Heart left ventricle (tissue), 16 donors: ENCODE results near the gene TULP4. TPM values are rescaled to one million over a fixed set of nuclear protein-coding genes. Genes with fewer than 3 reads are reported as not detected.
"Not testable (repeated sequence)": the region's sequence is repeated elsewhere in the genome, so short reads cannot be mapped to it uniquely, and the experiment has no call there.

Source experiments
- ATAC-seq, 4 donors: fragments of 200-7000 bp; cut with Tn5 transposase; one replicate each; pipeline ENCODE4 v1.9.1; 2020 to 2022; ENCODE audit warnings: moderate library complexity in 4 of 4, mild to moderate bottlenecking in 3 of 4, moderate number of reproducible peaks in 1 of 4
- DNase-seq, 5 donors: peaks; one replicate each; pipeline ENCODE4 v3.0.0-alpha.2; 2020
- H3K27ac ChIP-seq, 12 donors: fragments of 200-600 bp; sonication (generic) in 4 of 12; one replicate each; pipeline versions ENCODE4 v1.5.0 to v1.8.0; 2016 to 2022; ENCODE audit warnings: mild to moderate bottlenecking in 2 of 12
- H3K27me3 ChIP-seq, 9 donors: fragments of 200-600 bp; sonication (generic) in 2 of 9; one replicate each; pipeline versions ENCODE4 v1.5.1 to v1.8.0; 2016 to 2022; ENCODE audit warnings: mild to moderate bottlenecking in 3 of 9
- H3K36me3 ChIP-seq, 9 donors: fragments of 200-600 bp; sonication (generic) in 2 of 9; one replicate each; pipeline versions ENCODE4 v1.5.0 to v1.8.0; 2018 to 2022; ENCODE audit warnings: mild to moderate bottlenecking in 2 of 9
- H3K4me1 ChIP-seq, 12 donors: fragments of 200-600 bp; sonication (generic) in 4 of 12; one replicate each; pipeline versions ENCODE4 v1.5.0 to v1.8.0; 2016 to 2022; ENCODE audit warnings: mild to moderate bottlenecking in 3 of 12
- H3K4me3 ChIP-seq, 12 donors: fragments of 200-600 bp; sonication (generic) in 4 of 12; one replicate each; pipeline versions ENCODE4 v1.5.0 to v1.8.0; 2017 to 2022; ENCODE audit warnings: mild to moderate bottlenecking in 9 of 12, moderate library complexity in 4 of 12
- H3K9me3 ChIP-seq, 12 donors: fragments of 200-600 bp; sonication (generic) in 4 of 12; one replicate each; pipeline versions ENCODE4 v1.5.0 to v1.8.0; 2016 to 2022; ENCODE audit warnings: mild to moderate bottlenecking in 1 of 12
- POLR2A ChIP-seq, 2 donors: fragments of 450-650 bp; IDR thresholded peaks; one replicate each; pipeline ENCODE4 v1.6.1; 2017; ENCODE audit warnings: antibody characterized with exemption in 2 of 2, mild to moderate bottlenecking in 2 of 2, moderate library complexity in 2 of 2
- WGBS, 4 donors: extraction: QIAGEN DNeasy Blood & Tissue Kit in 2 of 4; methylation state at CpG; one replicate each; pipeline versions ENCODE4 v1.1.5 to v1.1.7; 2013 to 2018; 5-methylcytosine and 5-hydroxymethylcytosine counted together
- intact Hi-C, 10 donors: fragments of 100-400 bp; cut with DNase I; formaldehyde crosslinking; loops; one replicate each; pipeline versions ENCODE4 v1.11.1 to v1.14.2; 2022
- polyA plus RNA-seq, 2 donors: library from polyadenylated mRNA; stranded (reverse); fragments of 200-250 nt; gene quantifications; one replicate each; pipeline ENCODE4 v1.2.3, GENCODE V29; 2013
- total RNA-seq, 9 donors: library from RNA; depleted of rRNA in 2 of 9; stranded (reverse); fragments of >200 nt in 2 of 9; fragmentation: NEBNext Ultra II Directional in 3 of 9; extraction: Animal tissue kit (Norgen Biotek cat#: 25700) in 3 of 9; gene quantifications; one replicate each; pipeline versions ENCODE4 v1.1.0 to v1.2.4, GENCODE V29; 2016 to 2023
- TF ChIP-seq, protein P1 (sequence below), 12 donors: fragments of 200-600 bp; sonication (generic) in 4 of 12; IDR thresholded peaks; one replicate each; pipeline versions ENCODE4 v1.5.0 to v1.8.0; 2018 to 2022; ENCODE audit warnings: antibody characterized with exemption in 12 of 12, mild to moderate bottlenecking in 5 of 12
- donor health status: ischemic (EF 13 %, LVEDD 7.1; RV severe dilation, severe dysfunction).
- donor health status: healthy with polysubstance abuse.
- donor health status: DM: no; HTN: yes; CAD: no.
- donor health status: DM: no; HTN: no; CAD: no.
- donor health status: ischemic (EF 25% LVEDD 6.9; RV normal size, moderate dysfunction).
- donor health status: ischemic (EF 25% LVEDD 5.7; RV mildly dilated, moderate dysfunction).
- donor health status: healthy.
- donor health status: DM: yes; HTN: yes; CAD: no.
- donor health status: ischemic (EF 35%, LVEDD 5.7; RV mildly dilated, moderate dysfunction).
- donor health status: nonischemic (EF 11% LVEDD 7.7; RV severe dilation, severe dysfunction).
- donor health status: DM: yes; HTN: yes; CAD: no.
- donor health status: PGD.
- donor health status: ischemic (EF 29% LVEDD 5.4; RV normal size, mild dysfunction).
- donor health status: nonischemic (EF 23%, LVEDD 6.1; RV moderate dilation, normal function).

The TULP4 gene
- total and polyA plus RNA-seq, 11 donors, result 9.6 to 134 (median 93.0) TPM

DNA sequence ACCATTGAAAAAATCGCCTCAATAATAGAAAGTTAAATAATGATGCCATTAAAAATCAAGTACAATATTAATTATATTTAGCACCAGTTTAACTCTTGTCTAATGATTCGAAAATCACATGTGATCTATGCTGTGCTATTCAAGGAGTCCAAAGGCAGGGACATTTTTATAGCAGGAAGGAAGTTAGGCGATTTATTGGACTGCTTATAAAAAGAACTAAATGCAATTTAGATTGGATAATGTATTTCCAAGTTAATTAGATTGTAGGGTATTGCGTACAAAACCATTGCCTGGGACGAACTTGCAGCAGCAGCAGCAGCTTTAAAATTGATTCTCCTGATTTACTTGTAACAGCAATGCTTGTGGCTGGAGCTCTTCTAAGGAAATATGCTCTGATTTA is 160.2 kb downstream of the TULP4 start:
- WGBS, 4 donors, result 59 to 74% (median 61%) methylated on average over 5 of the region's 5 CpGs
- Histone ChIP-seq H3K4me3 (no peak overlapping the region), H3K4me1 (peaks cover 0 to 4% (median 0%) of the 10 kb centered on the region in 12 donors), H3K27ac (no peak overlapping the region), H3K36me3 (peaks cover 0 to 20% (median 0%) of the 10 kb centered on the region in 9 donors), H3K27me3 (no peaks in the 10 kb centered on the region), H3K9me3 (no peaks in the 10 kb centered on the region)
- TF ChIP-seq, protein P1, sequence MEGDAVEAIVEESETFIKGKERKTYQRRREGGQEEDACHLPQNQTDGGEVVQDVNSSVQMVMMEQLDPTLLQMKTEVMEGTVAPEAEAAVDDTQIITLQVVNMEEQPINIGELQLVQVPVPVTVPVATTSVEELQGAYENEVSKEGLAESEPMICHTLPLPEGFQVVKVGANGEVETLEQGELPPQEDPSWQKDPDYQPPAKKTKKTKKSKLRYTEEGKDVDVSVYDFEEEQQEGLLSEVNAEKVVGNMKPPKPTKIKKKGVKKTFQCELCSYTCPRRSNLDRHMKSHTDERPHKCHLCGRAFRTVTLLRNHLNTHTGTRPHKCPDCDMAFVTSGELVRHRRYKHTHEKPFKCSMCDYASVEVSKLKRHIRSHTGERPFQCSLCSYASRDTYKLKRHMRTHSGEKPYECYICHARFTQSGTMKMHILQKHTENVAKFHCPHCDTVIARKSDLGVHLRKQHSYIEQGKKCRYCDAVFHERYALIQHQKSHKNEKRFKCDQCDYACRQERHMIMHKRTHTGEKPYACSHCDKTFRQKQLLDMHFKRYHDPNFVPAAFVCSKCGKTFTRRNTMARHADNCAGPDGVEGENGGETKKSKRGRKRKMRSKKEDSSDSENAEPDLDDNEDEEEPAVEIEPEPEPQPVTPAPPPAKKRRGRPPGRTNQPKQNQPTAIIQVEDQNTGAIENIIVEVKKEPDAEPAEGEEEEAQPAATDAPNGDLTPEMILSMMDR (IDR thresholded peaks at IDR 0.05), result no peak
- TF ChIP-seq POLR2A (IDR thresholded peaks at IDR 0.05), result no peak
- DNase-seq, result no peak
- no peak for ATAC-seq
- intact Hi-C loops, result no loop called here

DNA sequence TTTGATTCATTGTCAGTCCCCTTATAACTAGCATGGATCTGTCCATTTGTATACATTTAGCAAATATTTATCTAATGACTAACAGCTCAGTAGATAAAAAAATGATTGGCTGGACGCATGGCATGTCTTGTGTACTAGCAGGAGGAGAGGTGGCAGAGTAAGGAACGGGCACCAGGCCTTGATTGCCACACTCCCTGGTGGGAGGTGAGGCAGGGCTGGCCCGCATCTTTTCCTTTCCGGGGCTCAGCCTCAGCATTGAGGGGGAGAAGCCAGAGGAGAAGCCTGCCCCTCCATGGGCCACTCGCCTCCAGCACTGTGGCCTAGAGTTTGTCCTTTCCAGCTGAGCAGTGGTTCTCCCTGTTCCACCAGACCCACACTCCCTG is 162.7 kb downstream of the TULP4 start:
- ATAC-seq (peak in 2 of 4 donors; percentile 30 to 32), DNase-seq (no peak)
- Histone ChIP-seq H3K9me3 (peaks cover 0 to 3% (median 0%) of the 10 kb centered on the region in 12 donors), H3K4me1 (peaks cover 0 to 4% (median 0%) of the 10 kb centered on the region in 12 donors), H3K36me3 (peaks cover 0 to 18% (median 5%) of the 10 kb centered on the region in 9 donors), H3K27ac (peak overlapping the region in 5 of 12 donors; percentile 3 to 56 (median 28)), H3K27me3 (no peaks in the 10 kb centered on the region), H3K4me3 (no peak overlapping the region)
- no peak for TF ChIP-seq POLR2A (IDR thresholded peaks at IDR 0.05)
- TF ChIP-seq, protein P1 (IDR thresholded peaks at IDR 0.05), result no peak
- intact Hi-C loops, result no loop called here
- whole genome bisulfite sequencing, 4 donors, result 83 to 93% (median 86%) methylated on average over 5 of the region's 5 CpGs

DNA sequence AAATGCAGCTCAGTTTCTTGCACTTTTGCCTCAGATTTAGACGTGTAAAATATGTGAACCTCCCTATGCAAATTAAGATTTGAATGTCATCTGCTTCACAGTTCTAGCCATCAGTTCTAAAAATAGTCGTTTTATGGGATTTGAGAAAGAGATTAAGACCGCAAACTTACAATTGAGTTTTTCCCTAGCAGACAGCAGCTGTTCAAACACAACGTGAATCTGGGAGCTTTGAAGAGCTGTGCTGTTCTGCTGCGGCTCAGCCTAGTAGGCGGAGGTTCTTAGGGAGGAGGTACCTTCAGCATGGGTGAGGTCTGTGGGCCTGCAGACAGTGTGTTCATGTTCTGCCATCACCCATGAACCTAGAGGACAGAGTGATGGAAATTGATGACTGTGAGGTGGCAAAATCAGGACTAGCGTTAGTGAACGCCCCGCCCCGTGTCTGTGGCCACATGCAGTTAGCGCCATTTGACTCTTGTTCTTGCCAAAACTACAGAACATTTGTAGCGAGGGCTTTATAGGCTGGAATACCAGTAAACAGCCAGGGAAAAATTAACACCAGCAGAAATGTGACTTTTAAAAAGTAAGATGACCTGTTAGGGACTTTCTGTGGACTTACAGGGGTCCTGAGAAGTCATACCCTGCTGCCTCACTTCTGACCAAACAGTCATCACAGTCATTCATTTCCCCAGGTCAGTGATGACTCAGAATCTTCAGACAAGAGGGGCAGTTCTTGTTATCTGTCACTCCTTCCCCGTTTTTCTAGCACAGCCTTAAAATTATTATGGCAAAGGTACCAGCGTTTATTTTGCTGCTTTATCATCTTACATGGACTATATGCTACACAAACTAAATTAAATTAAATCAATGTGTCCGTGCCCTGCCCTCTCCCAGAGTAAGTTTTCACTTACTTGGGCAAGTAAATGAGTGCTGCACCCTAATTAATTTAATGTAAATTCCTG is 163.4 kb downstream of the TULP4 start:
- Histone ChIP-seq H3K36me3 (peaks cover 0 to 25% (median 12%) of the 10 kb centered on the region in 9 donors), H3K27me3 (no peaks in the 10 kb centered on the region), H3K27ac (peak overlapping the region in 4 of 12 donors; percentile 3 to 56 (median 40)), H3K9me3 (peaks cover 0 to 3% (median 0%) of the 10 kb centered on the region in 12 donors), H3K4me1 (peaks cover 0 to 4% (median 0%) of the 10 kb centered on the region in 12 donors), H3K4me3 (no peak overlapping the region)
- intact Hi-C loops, result no loop called here
- WGBS, 4 donors, result 79 to 81% (median 81%) methylated on average over 15 of the region's 15 CpGs
- ATAC-seq (peak in 3 of 4 donors; percentile 60 to 91 (median 71)), DNase-seq (peak in 1 of 5 donors; percentile 8)
- no peak for TF ChIP-seq POLR2A (IDR thresholded peaks at IDR 0.05)
- TF ChIP-seq, protein P1 (IDR thresholded peaks at IDR 0.05), result no peak

DNA sequence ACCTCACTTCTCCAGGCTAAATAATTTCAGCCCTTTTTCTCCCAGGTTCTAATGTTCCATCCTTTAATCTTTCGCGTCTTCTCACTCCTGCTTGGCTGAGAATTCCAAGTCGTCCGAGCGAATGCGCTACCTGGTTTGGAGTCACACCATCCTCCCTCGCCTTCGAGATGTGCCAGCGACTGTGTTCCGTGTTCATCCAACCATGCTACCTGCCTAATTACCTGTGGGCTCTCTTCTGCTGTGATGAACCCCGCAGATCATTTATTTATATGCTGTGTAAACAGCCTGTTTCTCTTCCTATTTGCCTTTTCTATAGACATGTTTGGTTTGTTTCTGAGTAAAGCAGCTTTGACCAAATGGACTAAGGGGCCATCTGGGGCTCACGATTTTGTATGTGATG is 164.1 kb downstream of the TULP4 start:
- no peak for ATAC-seq
- TF ChIP-seq, protein P1 (IDR thresholded peaks at IDR 0.05), result no peak
- no peak for TF ChIP-seq POLR2A (IDR thresholded peaks at IDR 0.05)
- no peak overlapping the region for H3K4me3 ChIP-seq
- peaks cover 0 to 33% (median 19%) of the 10 kb centered on the region in 9 donors for H3K36me3 ChIP-seq
- intact Hi-C loops, result no loop called here
- 94 to 97% (median 95%) methylated on average over 12 of the region's 12 CpGs for WGBS, 4 donors
- no peak for DNase-seq
- H3K4me1 ChIP-seq, result peaks cover 0 to 4% (median 0%) of the 10 kb centered on the region in 12 donors
- H3K27me3 ChIP-seq, result no peaks in the 10 kb centered on the region
- no peak overlapping the region for H3K27ac ChIP-seq
- peaks cover 0 to 3% (median 0%) of the 10 kb centered on the region in 12 donors for H3K9me3 ChIP-seq

DNA sequence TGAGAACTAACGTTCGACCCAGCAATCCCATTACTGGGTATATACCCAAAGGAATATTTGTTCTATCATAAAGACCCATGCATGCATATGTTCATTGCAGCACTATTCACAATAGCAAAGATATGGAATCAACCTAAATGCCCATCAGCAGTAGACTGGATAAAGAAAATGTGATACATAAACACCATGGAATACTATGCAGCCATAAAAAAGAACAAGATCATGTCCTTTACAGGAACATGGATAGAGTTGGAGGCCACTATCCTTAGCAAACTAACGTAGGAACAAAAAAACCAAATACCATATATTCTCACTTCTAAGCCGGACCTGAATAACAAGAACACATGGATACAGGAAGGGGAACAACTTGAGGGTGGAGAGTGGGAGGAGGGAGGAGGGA is 165.5 kb downstream of the TULP4 start:
- H3K27ac ChIP-seq, H3K4me3 ChIP-seq, H3K27me3 ChIP-seq, ATAC-seq, H3K4me1 ChIP-seq, H3K9me3 ChIP-seq, DNase-seq, intact Hi-C loops: not testable (repeated sequence)
- H3K36me3 ChIP-seq, result peaks cover 0 to 46% (median 31%) of the 10 kb centered on the region in 9 donors
- WGBS, 4 donors, result 97 to 98% (median 97%) methylated on average over 4 of the region's 4 CpGs
